GM23338 (cell line): ENCODE measurements around the gene TUBB. TPM values are rescaled to one million over a fixed set of nuclear protein-coding genes. Genes with fewer than 3 reads are reported as not detected.

Experiments used
- ATAC-seq: fragments of 200-7000 bp; cut with Tn5 transposase; 3 replicates; pipeline ENCODE4 v1.9.1; 2020
- DNase-seq: peaks from one replicate; pipeline ENCODE4 v3.0.0-alpha.2; 2015; ENCODE audit warnings: low spot score
- H2AFZ ChIP-seq: fragments of 200-600 bp; sonication (generic); 2 replicates; pipeline ENCODE4 v1.8.0; 2016; ENCODE audit warnings: antibody characterized with exemption, mild to moderate bottlenecking, moderate library complexity
- H3F3A ChIP-seq: fragments of 200-600 bp; sonication (generic); replicated peaks from 2 replicates; pipeline ENCODE4 v1.8.0; 2017; ENCODE audit warnings: antibody characterized with exemption, mixed run types, low read depth
- H3K27ac ChIP-seq: fragments of 200-600 bp; sonication (generic); 2 replicates; pipeline ENCODE4 v1.6.1; 2016; ENCODE audit warnings: low read depth
- H3K27me3 ChIP-seq: fragments of 200-600 bp; sonication (generic); 2 replicates; pipeline ENCODE4 v1.8.0; 2016; ENCODE audit warnings: mild to moderate bottlenecking, mixed run types, moderate library complexity; ENCODE audit not compliant: insufficient read depth
- H3K36me3 ChIP-seq: fragments of 200-600 bp; sonication (generic); 2 replicates; pipeline ENCODE4 v1.8.0; 2016; ENCODE audit warnings: mild to moderate bottlenecking; ENCODE audit not compliant: insufficient read depth
- H3K4me1 ChIP-seq: fragments of 200-600 bp; sonication (generic); 2 replicates; pipeline ENCODE4 v1.8.0; 2016; ENCODE audit warnings: mild to moderate bottlenecking, moderate library complexity; ENCODE audit not compliant: insufficient read depth
- H3K4me2 ChIP-seq: fragments of 200-600 bp; sonication (generic); 2 replicates; pipeline ENCODE4 v1.7.1; 2017; ENCODE audit warnings: mixed run types
- H3K4me3 ChIP-seq: fragments of 200-600 bp; sonication (generic); 2 replicates; pipeline ENCODE4 v1.6.1; 2016; ENCODE audit warnings: mixed run types
- H3K79me2 ChIP-seq: fragments of 200-600 bp; sonication (generic); replicated peaks from 2 replicates; pipeline ENCODE4 v1.8.0; 2017; ENCODE audit warnings: mild to moderate bottlenecking; ENCODE audit not compliant: insufficient read depth
- H3K9me2 ChIP-seq: fragments of 200-600 bp; sonication (generic); 2 replicates; pipeline ENCODE4 v1.8.0; 2017; ENCODE audit not compliant: insufficient read depth
- H4K20me1 ChIP-seq: fragments of 200-600 bp; sonication (generic); replicated peaks from 2 replicates; pipeline ENCODE4 v1.8.0; 2017; ENCODE audit warnings: mild to moderate bottlenecking; ENCODE audit not compliant: insufficient read depth
- H3K27ac Mint-ChIP-seq: 2 replicates; pipeline ENCODE4 v1.8.0; 2020; ENCODE audit warnings: inconsistent platforms, mild to moderate bottlenecking, moderate library complexity, mixed read lengths
- H3K27me3 Mint-ChIP-seq: 3 replicates; pipeline ENCODE4 v1.8.0; 2022; ENCODE audit warnings: low read depth, mild to moderate bottlenecking, moderate library complexity, mixed read lengths, inconsistent platforms; ENCODE audit not compliant: insufficient read depth, poor library complexity
- H3K36me3 Mint-ChIP-seq: 3 replicates; pipeline ENCODE4 v1.8.0; 2021; ENCODE audit warnings: low read depth, mild to moderate bottlenecking, inconsistent platforms, moderate library complexity, mixed read lengths
- H3K4me1 Mint-ChIP-seq: 3 replicates; pipeline ENCODE4 v1.8.0; 2020; ENCODE audit warnings: mild to moderate bottlenecking, inconsistent platforms, mixed read lengths
- H3K4me3 Mint-ChIP-seq: 3 replicates; pipeline ENCODE4 v1.8.0; 2021; ENCODE audit warnings: moderate library complexity, mild to moderate bottlenecking, inconsistent platforms, mixed read lengths
- H3K9me3 Mint-ChIP-seq: 3 replicates; pipeline ENCODE4 v1.8.0; 2020; ENCODE audit warnings: moderate library complexity, mild to moderate bottlenecking, inconsistent platforms, mixed read lengths
- EZH2 ChIP-seq: fragments of 200-600 bp; sonication (generic); IDR thresholded peaks from one replicate; pipeline ENCODE4 v1.8.0; 2017; ENCODE audit warnings: antibody characterized with exemption, mild to moderate bottlenecking, low read depth; ENCODE audit not compliant: unreplicated experiment
- JUNB ChIP-seq: IDR thresholded peaks from one replicate; pipeline ENCODE4 v1.6.1; 2016; ENCODE audit warnings: antibody characterized with exemption; ENCODE audit not compliant: unreplicated experiment
- NANOG ChIP-seq: IDR thresholded peaks from 2 replicates; pipeline ENCODE4 v1.6.1; 2016; ENCODE audit warnings: antibody characterized with exemption, borderline replicate concordance
- polyA plus RNA-seq: library from polyadenylated mRNA; unstranded; fragments of >200 nt; fragmentation: Nextera tagmentation; extraction: Ambion mirVana; gene quantifications from 2 replicates; pipeline ENCODE4 v1.2.1, GENCODE V29; 2016
- total RNA-seq: library from RNA; depleted of rRNA; stranded (reverse); fragments of >200 nt; shearing (Covaris generic); gene quantifications from 2 replicates; pipeline ENCODE4 v1.2.3, GENCODE V29; 2014
- TF ChIP-seq, protein P1 (sequence below): fragments of 250-450 bp; sonication (Bioruptor Pico); IDR thresholded peaks from 2 replicates; pipeline ENCODE4 v1.5.0; 2020; ENCODE audit warnings: mild to moderate bottlenecking, moderate library complexity

Gene TUBB
- total and polyA plus RNA-seq, 2 experiments from 2014 or later = 1,041 to 1,704 TPM

DNA sequence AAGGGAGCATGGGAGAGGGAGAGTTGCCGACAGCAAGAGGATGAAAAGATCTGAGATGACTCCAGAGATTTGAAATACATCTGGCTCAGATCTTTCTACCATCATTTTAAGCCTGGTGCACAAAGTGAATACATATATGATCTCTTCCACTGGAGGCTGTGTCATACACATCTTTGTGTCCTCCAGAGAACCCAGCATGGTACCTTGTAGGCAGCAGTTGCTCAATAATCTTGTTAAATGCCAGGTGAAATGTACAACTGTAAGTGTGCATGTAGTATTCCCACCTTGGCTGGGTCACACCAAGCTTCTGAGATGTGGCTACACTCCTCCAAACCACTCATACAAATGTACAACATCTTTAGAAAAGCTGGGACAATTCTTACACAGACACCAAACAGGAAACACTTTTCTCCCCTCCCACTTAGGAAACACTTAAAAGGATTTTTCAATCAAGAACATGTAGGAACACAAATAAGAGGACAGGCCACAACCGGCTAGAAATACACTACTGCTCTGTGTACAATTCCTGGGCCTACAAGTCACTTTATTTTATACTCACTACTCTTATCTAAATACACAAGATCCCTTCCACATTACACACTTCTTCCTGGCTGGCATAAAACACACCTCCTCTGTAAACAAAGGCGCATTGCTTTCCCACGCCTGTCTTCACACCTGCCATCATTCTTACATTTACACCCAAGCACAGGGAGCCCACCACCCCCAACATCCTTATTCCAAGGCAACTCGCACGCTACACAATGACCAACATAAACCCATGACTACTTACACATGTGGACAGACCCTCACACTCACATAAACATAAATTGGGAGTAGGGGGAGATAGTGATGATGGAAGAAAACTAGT, 28.0 kb downstream of the TUBB start (continued):
- TF ChIP-seq, protein P1, sequence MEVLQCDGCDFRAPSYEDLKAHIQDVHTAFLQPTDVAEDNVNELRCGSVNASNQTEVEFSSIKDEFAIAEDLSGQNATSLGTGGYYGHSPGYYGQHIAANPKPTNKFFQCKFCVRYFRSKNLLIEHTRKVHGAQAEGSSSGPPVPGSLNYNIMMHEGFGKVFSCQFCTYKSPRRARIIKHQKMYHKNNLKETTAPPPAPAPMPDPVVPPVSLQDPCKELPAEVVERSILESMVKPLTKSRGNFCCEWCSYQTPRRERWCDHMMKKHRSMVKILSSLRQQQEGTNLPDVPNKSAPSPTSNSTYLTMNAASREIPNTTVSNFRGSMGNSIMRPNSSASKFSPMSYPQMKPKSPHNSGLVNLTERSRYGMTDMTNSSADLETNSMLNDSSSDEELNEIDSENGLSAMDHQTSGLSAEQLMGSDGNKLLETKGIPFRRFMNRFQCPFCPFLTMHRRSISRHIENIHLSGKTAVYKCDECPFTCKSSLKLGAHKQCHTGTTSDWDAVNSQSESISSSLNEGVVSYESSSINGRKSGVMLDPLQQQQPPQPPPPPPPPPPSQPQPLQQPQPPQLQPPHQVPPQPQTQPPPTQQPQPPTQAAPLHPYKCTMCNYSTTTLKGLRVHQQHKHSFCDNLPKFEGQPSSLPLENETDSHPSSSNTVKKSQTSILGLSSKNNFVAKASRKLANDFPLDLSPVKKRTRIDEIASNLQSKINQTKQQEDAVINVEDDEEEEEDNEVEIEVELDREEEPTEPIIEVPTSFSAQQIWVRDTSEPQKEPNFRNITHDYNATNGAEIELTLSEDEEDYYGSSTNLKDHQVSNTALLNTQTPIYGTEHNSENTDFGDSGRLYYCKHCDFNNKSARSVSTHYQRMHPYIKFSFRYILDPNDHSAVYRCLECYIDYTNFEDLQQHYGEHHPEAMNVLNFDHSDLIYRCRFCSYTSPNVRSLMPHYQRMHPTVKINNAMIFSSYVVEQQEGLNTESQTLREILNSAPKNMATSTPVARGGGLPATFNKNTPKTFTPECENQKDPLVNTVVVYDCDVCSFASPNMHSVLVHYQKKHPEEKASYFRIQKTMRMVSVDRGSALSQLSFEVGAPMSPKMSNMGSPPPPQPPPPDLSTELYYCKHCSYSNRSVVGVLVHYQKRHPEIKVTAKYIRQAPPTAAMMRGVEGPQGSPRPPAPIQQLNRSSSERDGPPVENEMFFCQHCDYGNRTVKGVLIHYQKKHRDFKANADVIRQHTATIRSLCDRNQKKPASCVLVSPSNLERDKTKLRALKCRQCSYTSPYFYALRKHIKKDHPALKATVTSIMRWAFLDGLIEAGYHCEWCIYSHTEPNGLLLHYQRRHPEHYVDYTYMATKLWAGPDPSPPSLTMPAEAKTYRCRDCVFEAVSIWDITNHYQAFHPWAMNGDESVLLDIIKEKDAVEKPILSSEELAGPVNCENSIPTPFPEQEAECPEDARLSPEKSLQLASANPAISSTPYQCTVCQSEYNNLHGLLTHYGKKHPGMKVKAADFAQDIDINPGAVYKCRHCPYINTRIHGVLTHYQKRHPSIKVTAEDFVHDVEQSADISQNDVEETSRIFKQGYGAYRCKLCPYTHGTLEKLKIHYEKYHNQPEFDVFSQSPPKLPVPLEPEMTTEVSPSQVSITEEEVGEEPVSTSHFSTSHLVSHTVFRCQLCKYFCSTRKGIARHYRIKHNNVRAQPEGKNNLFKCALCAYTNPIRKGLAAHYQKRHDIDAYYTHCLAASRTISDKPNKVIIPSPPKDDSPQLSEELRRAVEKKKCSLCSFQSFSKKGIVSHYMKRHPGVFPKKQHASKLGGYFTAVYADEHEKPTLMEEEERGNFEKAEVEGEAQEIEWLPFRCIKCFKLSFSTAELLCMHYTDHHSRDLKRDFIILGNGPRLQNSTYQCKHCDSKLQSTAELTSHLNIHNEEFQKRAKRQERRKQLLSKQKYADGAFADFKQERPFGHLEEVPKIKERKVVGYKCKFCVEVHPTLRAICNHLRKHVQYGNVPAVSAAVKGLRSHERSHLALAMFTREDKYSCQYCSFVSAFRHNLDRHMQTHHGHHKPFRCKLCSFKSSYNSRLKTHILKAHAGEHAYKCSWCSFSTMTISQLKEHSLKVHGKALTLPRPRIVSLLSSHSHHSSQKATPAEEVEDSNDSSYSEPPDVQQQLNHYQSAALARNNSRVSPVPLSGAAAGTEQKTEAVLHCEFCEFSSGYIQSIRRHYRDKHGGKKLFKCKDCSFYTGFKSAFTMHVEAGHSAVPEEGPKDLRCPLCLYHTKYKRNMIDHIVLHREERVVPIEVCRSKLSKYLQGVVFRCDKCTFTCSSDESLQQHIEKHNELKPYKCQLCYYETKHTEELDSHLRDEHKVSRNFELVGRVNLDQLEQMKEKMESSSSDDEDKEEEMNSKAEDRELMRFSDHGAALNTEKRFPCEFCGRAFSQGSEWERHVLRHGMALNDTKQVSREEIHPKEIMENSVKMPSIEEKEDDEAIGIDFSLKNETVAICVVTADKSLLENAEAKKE (CRISPR knock-in tag) = no peak
- TF ChIP-seq NANOG = no peak
- no peak for TF ChIP-seq JUNB

DNA sequence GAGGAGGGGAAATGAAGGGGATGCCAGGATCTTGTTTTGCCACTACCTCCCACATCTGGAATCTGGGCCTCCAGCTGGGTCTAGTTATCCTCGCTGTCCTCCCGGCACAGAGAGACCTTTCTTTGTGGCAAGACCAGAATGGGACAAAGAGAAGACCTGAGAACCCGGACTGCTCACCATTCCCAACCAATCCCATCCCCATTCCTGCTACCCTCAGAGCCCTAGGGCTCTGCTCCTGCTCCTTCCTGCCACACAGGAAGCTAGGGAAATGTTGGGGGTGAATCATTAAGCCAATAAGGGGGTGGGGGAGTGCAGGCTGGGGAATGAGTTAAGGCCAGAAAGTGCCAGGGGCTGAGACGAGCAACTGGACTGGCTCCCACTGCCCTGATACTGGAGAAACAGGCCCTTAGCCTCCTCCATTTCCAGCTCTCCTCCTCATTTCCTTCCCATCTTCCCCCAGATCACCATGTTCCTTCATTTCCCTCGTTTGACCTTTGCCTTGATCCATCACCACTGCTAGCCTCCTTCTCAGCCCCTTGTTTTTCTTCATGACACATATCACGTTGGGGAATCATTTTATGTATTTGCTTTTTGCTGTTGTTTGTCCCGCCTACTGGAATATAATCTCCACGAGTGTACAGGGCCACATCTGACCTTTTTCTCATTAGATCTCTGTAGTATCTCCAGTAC, 28.8 kb downstream of the TUBB start:
- H2AFZ ChIP-seq = peak overlapping the region; percentile 43; the same call in 1 of the 2 replicates
- H3K4me1 Mint-ChIP-seq = peaks cover 18% of the 10 kb centered on the region

More for the DNA sequence above, 28.8 kb downstream of the TUBB start:
- DNase-seq (no peak), ATAC-seq (no peak)
- Mint-ChIP-seq H3K9me3 (no peaks in the 10 kb centered on the region; the same call in 2 of the 3 replicates), H3K27me3 (peaks cover 18% of the 10 kb centered on the region), H3K36me3 (no peaks in the 10 kb centered on the region), H3K4me3 (no peak overlapping the region), H3K27ac (no peak overlapping the region)
- Histone ChIP-seq H3F3A (0 out of 2 replicates have a peak, but pooled peaks cover 3% of the 10 kb centered on the region), H4K20me1 (no peaks in the 10 kb centered on the region), H3K4me2 (no peak overlapping the region), H3K79me2 (no peaks in the 10 kb centered on the region), H3K36me3 (no peaks in the 10 kb centered on the region), H3K4me3 (no peak overlapping the region), H3K27me3 (no peaks in the 10 kb centered on the region), H3K27ac (no peak overlapping the region), H3K9me2 (no peaks in the 10 kb centered on the region), H3K4me1 (peaks cover 9% of the 10 kb centered on the region; the same call in 1 of the 2 replicates)
- no peak for TF ChIP-seq EZH2
